GM12873 (cell line): Measurements from ENCODE around the gene SPRTN.

Source experiments
- TF ChIP-seq, protein P1 (sequence below): IDR thresholded peaks from 2 replicates; pipeline ENCODE4 v1.5.1; 2012; ENCODE audit warnings: low read depth, mild to moderate bottlenecking, moderate library complexity, low read length, control low read depth; ENCODE audit not compliant: insufficient read depth; ENCODE audit errors: missing control alignments

The SPRTN gene

GRCh38 chr1:231382426-231382825 lies 44.3 kb downstream of the SPRTN start:
- TF ChIP-seq, protein P1, sequence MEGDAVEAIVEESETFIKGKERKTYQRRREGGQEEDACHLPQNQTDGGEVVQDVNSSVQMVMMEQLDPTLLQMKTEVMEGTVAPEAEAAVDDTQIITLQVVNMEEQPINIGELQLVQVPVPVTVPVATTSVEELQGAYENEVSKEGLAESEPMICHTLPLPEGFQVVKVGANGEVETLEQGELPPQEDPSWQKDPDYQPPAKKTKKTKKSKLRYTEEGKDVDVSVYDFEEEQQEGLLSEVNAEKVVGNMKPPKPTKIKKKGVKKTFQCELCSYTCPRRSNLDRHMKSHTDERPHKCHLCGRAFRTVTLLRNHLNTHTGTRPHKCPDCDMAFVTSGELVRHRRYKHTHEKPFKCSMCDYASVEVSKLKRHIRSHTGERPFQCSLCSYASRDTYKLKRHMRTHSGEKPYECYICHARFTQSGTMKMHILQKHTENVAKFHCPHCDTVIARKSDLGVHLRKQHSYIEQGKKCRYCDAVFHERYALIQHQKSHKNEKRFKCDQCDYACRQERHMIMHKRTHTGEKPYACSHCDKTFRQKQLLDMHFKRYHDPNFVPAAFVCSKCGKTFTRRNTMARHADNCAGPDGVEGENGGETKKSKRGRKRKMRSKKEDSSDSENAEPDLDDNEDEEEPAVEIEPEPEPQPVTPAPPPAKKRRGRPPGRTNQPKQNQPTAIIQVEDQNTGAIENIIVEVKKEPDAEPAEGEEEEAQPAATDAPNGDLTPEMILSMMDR, result no peak

DNA sequence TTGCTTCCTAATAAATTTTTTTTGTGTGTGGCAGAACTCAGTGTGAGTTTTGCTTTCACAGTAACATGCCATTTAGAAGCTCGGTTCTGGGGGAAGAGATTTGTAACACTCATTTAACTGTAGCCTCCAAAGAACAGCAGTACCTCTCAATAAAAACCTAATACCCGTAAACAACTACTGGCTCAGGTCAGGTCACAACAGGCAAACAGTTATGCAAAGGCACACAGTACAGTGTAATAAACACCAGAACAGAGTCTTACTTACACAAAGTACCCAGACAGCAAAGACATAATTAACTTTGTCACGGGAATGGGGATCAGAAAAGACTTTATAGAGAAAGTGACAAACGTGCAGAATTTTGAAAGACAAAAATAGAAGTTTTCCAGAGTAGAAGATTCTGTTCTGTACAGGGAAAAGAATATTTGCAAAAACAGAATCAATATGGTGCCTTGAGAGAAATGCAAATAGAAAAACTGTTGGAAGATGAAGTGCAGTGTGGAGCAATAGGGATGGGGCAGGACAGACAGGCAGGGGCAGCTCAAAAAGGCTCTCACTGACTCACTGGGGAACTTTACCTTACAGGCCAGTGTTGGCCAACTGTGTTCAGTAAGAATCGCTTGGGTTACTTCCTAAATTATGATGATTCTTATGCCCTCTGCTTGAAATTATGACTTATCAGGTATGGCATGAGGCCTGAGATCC lies 45.2 kb downstream of the SPRTN start:
- TF ChIP-seq, protein P1, result no peak

DNA sequence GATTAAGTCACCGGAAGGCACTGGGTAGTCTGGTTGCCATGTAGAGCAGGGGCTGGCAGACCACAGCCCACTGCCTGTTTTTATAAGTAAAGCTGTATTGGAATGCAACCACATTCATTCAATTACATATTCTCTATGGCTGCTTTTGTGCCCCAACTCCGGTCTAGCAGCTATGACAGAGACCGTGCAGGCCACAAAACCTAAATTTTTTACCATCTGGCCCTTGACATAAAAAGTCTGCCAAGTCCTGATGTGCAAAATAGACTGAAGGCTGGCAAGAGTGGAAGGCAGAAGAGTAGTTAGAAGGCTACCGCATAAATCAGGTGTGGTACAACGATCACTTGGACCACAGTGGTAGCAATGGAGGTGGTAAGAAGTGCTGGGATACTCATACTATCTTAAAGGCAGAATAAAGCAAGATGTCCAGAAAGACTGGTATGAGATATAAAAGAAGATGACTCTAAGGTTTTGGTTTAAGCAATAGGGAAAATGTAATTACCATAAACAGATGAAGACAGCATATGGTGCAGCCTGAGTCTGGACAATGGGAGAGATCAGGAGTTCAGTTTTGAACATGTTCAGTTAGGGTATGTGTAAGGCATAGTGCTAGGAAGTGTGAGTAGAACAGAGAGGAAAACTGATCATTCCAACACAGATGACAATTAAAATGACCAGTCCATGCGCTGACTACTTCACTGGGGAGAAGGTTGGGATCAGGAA lies 46.8 kb downstream of the SPRTN start:
- TF ChIP-seq, protein P1, result no peak

DNA sequence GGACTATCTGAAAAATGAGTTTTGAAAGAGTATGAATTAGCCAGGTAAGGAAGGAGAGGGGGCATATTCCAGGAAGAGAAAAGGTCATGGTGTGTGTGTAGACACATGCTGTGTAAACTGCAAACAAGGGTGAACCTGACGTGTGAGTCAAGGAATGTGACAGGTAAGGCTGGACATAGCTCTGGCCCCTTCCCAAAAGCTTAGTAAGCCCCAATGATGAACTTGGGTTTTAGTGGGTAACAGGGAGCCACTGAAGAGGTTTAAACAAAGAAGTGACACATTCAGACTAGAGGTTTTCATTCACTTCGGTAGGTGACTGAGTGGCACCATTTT lies 47.3 kb downstream of the SPRTN start:
- TF ChIP-seq, protein P1, result no peak

DNA sequence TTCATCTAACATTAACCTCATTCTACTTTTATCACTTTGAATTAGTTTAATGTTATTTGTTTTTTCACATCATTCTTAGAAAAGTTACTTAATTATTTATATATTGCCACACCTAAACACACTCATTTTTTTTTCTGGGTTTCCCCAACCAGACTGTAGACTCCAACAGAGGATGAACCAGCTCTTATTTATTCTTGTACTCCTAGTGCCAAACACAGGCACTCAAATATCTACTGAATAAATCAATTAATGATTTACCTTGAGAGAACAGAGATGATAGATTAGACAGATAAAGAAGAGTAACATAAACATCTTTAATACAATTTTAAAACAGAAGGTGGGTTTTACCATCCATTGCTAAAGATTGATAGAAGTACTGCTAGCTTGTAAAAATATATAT lies 48.4 kb downstream of the SPRTN start:
- TF ChIP-seq, protein P1, result no peak

DNA sequence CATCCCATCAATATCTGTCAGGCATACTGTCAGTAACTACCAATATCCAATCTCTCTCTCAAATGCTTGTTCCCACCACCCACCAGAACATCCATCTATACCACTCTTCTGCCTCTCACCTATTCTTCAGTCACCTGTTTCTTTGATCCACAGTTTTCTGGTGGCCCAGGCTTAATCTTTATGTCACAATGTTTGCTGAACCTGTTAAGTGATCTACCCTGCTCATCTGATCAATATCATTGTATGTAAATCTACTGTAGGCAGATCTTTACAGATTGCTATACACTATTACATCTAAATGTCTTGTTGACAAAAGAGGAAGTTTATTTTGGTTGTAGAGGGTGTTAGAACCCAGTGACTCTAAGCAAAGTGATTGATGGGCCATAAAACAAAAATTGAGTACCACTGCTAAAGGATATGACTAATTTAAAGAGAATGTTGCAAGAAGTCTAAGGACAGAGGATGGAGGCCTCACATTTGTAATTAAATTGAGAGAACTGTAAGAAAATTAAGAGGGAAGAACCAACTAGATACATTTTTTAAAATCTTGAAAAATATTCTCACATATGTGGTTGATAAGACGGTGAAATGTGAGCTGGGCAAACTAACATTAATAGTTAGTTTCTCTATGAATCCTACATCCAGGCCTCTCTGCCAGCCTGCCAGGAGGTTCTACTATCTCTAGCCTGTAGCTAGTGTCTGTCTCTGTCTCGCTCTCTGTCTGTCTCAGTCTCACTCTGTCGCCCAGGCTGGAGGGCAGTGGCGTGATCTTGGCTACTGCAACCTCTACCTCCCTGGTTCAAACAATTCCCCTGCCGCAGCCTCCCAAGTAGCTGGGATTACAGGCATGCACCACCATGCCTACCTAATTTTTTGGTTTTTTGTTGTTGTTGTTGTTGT lies 49.9 kb downstream of the SPRTN start:
- TF ChIP-seq, protein P1, result no peak

- TF ChIP-seq, protein P1, result no peak
Observed at GRCh38 chr1:231390071-231390470, 52.0 kb downstream of the SPRTN start.
